H9 (cell line): Measurements from ENCODE around the gene TST. TPM values are rescaled to one million over a fixed set of nuclear protein-coding genes. Genes with fewer than 3 reads are reported as not detected.
A peak's percentile ranks its signal among the peaks of the same experiment; 100 is the strongest.

ENCODE experiments used
- DNase-seq: peaks from one replicate; pipeline ENCODE4 v3.0.0-alpha.2; 2017
- H2AFZ ChIP-seq: one replicate; pipeline ENCODE4 v1.6.1; 2013; ENCODE audit warnings: mild to moderate bottlenecking, low read length, control low read depth, moderate library complexity
- H2AK5ac ChIP-seq: 2 replicates; pipeline ENCODE4 v1.6.1; 2013; ENCODE audit warnings: low read length, control low read depth, mixed read lengths; ENCODE audit not compliant: insufficient read length
- H2BK120ac ChIP-seq: one replicate; pipeline ENCODE4 v1.6.1; 2013; ENCODE audit warnings: low read depth, mild to moderate bottlenecking, low read length, control low read depth, inconsistent platforms; ENCODE audit not compliant: poor library complexity, severe bottlenecking
- H2BK12ac ChIP-seq: 2 replicates; pipeline ENCODE4 v1.6.1; 2013; ENCODE audit warnings: low read length, control low read depth, mixed read lengths, low read depth; ENCODE audit not compliant: insufficient read length
- H2BK15ac ChIP-seq: 2 replicates; pipeline ENCODE4 v1.6.1; 2013; ENCODE audit warnings: low read depth, low read length, control low read depth
- H2BK20ac ChIP-seq: one replicate; pipeline ENCODE4 v1.6.1; 2013; ENCODE audit warnings: low read depth, mild to moderate bottlenecking, low read length, control low read depth, inconsistent platforms; ENCODE audit not compliant: poor library complexity, severe bottlenecking
- H2BK5ac ChIP-seq: 2 replicates; pipeline ENCODE4 v1.6.1; 2013; ENCODE audit warnings: low read length, control low read depth, mixed read lengths; ENCODE audit not compliant: insufficient read length
- H3K14ac ChIP-seq: 2 replicates; pipeline ENCODE4 v1.6.1; 2013; ENCODE audit warnings: low read length, control low read depth; ENCODE audit not compliant: insufficient read depth
- H3K18ac ChIP-seq: 2 replicates; pipeline ENCODE4 v1.6.1; 2013; ENCODE audit warnings: low read depth, mild to moderate bottlenecking, mixed read lengths, low read length, control low read depth; ENCODE audit not compliant: insufficient read length
- H3K23ac ChIP-seq: 2 replicates; pipeline ENCODE4 v1.6.1; 2013; ENCODE audit warnings: low read length, control low read depth, mixed read lengths, low read depth; ENCODE audit not compliant: insufficient read length
- H3K23me2 ChIP-seq: 2 replicates; pipeline ENCODE4 v1.6.1; 2013; ENCODE audit warnings: low read depth, mild to moderate bottlenecking, mixed read lengths, low read length, control low read depth; ENCODE audit not compliant: insufficient read length, poor library complexity, severe bottlenecking
- H3K27ac ChIP-seq: 2 replicates; pipeline ENCODE4 v1.5.1; 2013; ENCODE audit warnings: low read length, control low read depth, mixed read lengths, low read depth; ENCODE audit not compliant: insufficient read length
- H3K27me3 ChIP-seq: 2 replicates; pipeline ENCODE4 v1.6.1; 2013; ENCODE audit warnings: low read length, control low read depth, inconsistent platforms; ENCODE audit not compliant: insufficient read depth
- H3K4ac ChIP-seq: 2 replicates; pipeline ENCODE4 v1.6.1; 2013; ENCODE audit warnings: low read depth, mild to moderate bottlenecking, control low read depth, inconsistent platforms, low read length, moderate library complexity
- H3K4me1 ChIP-seq: 2 replicates; pipeline ENCODE4 v1.6.1; 2013; ENCODE audit warnings: low read length, control low read depth, inconsistent platforms; ENCODE audit not compliant: insufficient read depth
- H3K4me2 ChIP-seq: 2 replicates; pipeline ENCODE4 v1.6.1; 2013; ENCODE audit warnings: low read length, control low read depth, mixed read lengths; ENCODE audit not compliant: insufficient read length, insufficient read depth
- H3K56ac ChIP-seq: 2 replicates; pipeline ENCODE4 v1.6.1; 2013; ENCODE audit warnings: low read depth, mild to moderate bottlenecking, mixed read lengths, low read length, control low read depth; ENCODE audit not compliant: insufficient read length
- H3K79me1 ChIP-seq: 2 replicates; pipeline ENCODE4 v1.6.1; 2013; ENCODE audit warnings: low read depth, mild to moderate bottlenecking, moderate library complexity, low read length, control low read depth, inconsistent platforms; ENCODE audit not compliant: insufficient read depth, poor library complexity, severe bottlenecking
- H3K79me2 ChIP-seq: 2 replicates; pipeline ENCODE4 v1.6.1; 2013; ENCODE audit warnings: low read length, control low read depth, inconsistent platforms; ENCODE audit not compliant: insufficient read depth
- H3K9ac ChIP-seq: 2 replicates; pipeline ENCODE4 v1.6.1; 2013; ENCODE audit warnings: low read length, control low read depth, mixed read lengths; ENCODE audit not compliant: insufficient read length; ENCODE audit errors: extremely low read depth
- H3K9me3 ChIP-seq: one replicate; pipeline ENCODE4 v1.6.1; 2013; ENCODE audit warnings: low read depth, low read length, inconsistent platforms; ENCODE audit not compliant: control insufficient read depth
- H3T11ph ChIP-seq: one replicate; pipeline ENCODE4 v1.6.1; 2013; ENCODE audit warnings: mild to moderate bottlenecking, low read length, control low read depth, inconsistent platforms
- H4K20me1 ChIP-seq: one replicate; pipeline ENCODE4 v1.6.1; 2013; ENCODE audit not compliant: control insufficient read depth, insufficient read length, insufficient read depth
- H4K5ac ChIP-seq: 2 replicates; pipeline ENCODE4 v1.6.1; 2013; ENCODE audit warnings: low read depth, mild to moderate bottlenecking, mixed read lengths, low read length, control low read depth; ENCODE audit not compliant: insufficient read length
- H4K8ac ChIP-seq: replicated peaks from 2 replicates; pipeline ENCODE4 v1.6.1; 2013; ENCODE audit warnings: low read length, control low read depth, mixed read lengths, low read depth; ENCODE audit not compliant: insufficient read length
- H4K91ac ChIP-seq: 2 replicates; pipeline ENCODE4 v1.6.1; 2013; ENCODE audit warnings: low read depth, mild to moderate bottlenecking, moderate library complexity, mixed read lengths, low read length, control low read depth; ENCODE audit not compliant: insufficient read length
- H3K27ac Mint-ChIP-seq, 3 experiments: 2 replicates in 2 of 3; 3 replicates in 1 of 3; pipeline ENCODE4 v1.8.0; 2020 to 2021; ENCODE audit warnings: mixed read lengths in 3 of 3, mild to moderate bottlenecking in 1 of 3, moderate library complexity in 1 of 3
- H3K27me3 Mint-ChIP-seq: 2 replicates; pipeline ENCODE4 v1.8.0; 2021; ENCODE audit warnings: low read depth, mild to moderate bottlenecking, moderate library complexity, mixed read lengths
- H3K36me3 Mint-ChIP-seq, 3 experiments: 2 replicates in 2 of 3; 3 replicates in 1 of 3; pipeline ENCODE4 v1.8.0; 2020 to 2021; ENCODE audit warnings: low read depth in 3 of 3, mixed read lengths in 3 of 3; ENCODE audit not compliant: insufficient read depth in 1 of 3
- H3K4me1 Mint-ChIP-seq, 2 experiments: 2 replicates each; pipeline ENCODE4 v1.8.0; 2020; ENCODE audit warnings: mixed read lengths in 2 of 2
- H3K4me3 Mint-ChIP-seq, 2 experiments: 2 replicates in 1 of 2; 3 replicates in 1 of 2; pipeline ENCODE4 v1.8.0; 2020 to 2021; ENCODE audit warnings: mild to moderate bottlenecking in 2 of 2, mixed read lengths in 2 of 2, moderate library complexity in 1 of 2
- H3K9me3 Mint-ChIP-seq, 2 experiments: 2 replicates in 1 of 2; 3 replicates in 1 of 2; pipeline ENCODE4 v1.8.0; 2020; ENCODE audit warnings: mild to moderate bottlenecking in 2 of 2, mixed read lengths in 2 of 2, moderate library complexity in 1 of 2
- WGBS: extraction: QIAGEN DNeasy Blood & Tissue Kit; methylation state at CpG from one replicate; pipeline ENCODE4 v1.1.7; 2013; ENCODE audit warnings: missing lambda C conversion rate, low lambda C conversion rate, mixed read lengths; ENCODE audit not compliant: insufficient read length; ENCODE audit errors: extremely low coverage; 5-methylcytosine and 5-hydroxymethylcytosine counted together
- total RNA-seq: library from RNA; stranded (reverse); gene quantifications from 2 replicates; pipeline ENCODE4 v1.2.1, GENCODE V29; 2021
- TF ChIP-seq, protein P1 (sequence below): fragments of 200-600 bp; sonication (generic); conservative IDR thresholded peaks from 3 replicates; pipeline ENCODE4 v1.8.0; 2021; ENCODE audit warnings: antibody characterized with exemption, mild to moderate bottlenecking

Gene TST
- total RNA-seq, 1 experiment from 2014 or later = 31.9 TPM

DNA sequence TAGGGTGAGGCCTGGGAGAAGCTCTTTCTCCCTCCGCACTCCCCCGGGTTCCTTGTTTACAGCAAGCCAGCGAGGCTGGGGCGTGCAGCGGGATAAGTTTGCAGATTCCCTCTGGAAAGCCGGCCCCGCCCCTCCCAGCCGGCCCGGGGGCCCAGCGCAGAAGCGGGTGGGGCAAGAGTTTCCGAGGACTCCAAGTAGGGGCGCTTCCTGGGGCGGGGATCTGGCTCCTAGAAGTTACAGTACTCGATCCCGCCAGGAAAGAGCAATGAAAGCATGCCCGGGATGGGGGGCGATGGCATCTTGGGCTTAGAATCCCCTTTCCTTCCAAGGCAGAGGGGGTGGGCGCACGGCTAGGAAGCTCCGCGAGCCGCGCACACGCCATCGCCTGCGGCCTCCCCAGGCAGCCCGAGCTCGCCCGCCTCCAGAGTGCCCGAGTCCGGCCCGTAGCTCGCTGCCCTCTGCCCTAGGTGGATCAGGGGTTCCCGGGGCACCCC, 385 bp downstream of the TST start:
- Histone ChIP-seq H2BK15ac (no peak overlapping the region), H3K79me1 (no peaks in the 10 kb centered on the region), H4K20me1 (peaks cover 3% of the 10 kb centered on the region), H2BK12ac (no peak overlapping the region), H3K9ac (peak overlapping the region; percentile 62), H2AFZ (no peak overlapping the region), H3K14ac (peak overlapping the region; percentile 76), H3K4ac (no peak overlapping the region), H2AK5ac (no peak overlapping the region), H3K9me3 (no peaks in the 10 kb centered on the region), H3K23ac (no peak overlapping the region), H3K23me2 (peaks cover 3% of the 10 kb centered on the region), H3K18ac (peak overlapping the region; percentile 4), H4K5ac (no peak overlapping the region), H3K4me2 (peak overlapping the region; percentile 64), H2BK5ac (no peak overlapping the region), H3K27me3 (no peaks in the 10 kb centered on the region), H3K4me1 (peaks cover 6% of the 10 kb centered on the region; the same call in 1 of the 2 replicates), H3K56ac (no peak overlapping the region), H2BK120ac (no peak overlapping the region), H3K79me2 (peaks cover 2% of the 10 kb centered on the region; the same call in 1 of the 2 replicates), H3K27ac (no peak overlapping the region), H2BK20ac (no peak overlapping the region), H3T11ph (no peak overlapping the region), H4K91ac (no peak overlapping the region), H4K8ac (no peak overlapping the region)
- Mint-ChIP-seq H3K9me3 (no peaks in the 10 kb centered on the region), H3K4me1 (peaks cover 23 to 37% of the 10 kb centered on the region in 2 experiments), H3K36me3 (peaks cover 5 to 19% (median 13%) of the 10 kb centered on the region in 3 experiments; a peak in 6 of 7 replicates), H3K27me3 (no peaks in the 10 kb centered on the region), H3K4me3 (peak overlapping the region; percentile 80 to 86), H3K27ac (peak overlapping the region in 1 of 3 experiments; percentile 68; a peak in 1 of 7 replicates)
- no CpG with 5 or more reads among the region's 35 CpGs for WGBS
- DNase-seq = peak; percentile 65
- TF ChIP-seq, protein P1, sequence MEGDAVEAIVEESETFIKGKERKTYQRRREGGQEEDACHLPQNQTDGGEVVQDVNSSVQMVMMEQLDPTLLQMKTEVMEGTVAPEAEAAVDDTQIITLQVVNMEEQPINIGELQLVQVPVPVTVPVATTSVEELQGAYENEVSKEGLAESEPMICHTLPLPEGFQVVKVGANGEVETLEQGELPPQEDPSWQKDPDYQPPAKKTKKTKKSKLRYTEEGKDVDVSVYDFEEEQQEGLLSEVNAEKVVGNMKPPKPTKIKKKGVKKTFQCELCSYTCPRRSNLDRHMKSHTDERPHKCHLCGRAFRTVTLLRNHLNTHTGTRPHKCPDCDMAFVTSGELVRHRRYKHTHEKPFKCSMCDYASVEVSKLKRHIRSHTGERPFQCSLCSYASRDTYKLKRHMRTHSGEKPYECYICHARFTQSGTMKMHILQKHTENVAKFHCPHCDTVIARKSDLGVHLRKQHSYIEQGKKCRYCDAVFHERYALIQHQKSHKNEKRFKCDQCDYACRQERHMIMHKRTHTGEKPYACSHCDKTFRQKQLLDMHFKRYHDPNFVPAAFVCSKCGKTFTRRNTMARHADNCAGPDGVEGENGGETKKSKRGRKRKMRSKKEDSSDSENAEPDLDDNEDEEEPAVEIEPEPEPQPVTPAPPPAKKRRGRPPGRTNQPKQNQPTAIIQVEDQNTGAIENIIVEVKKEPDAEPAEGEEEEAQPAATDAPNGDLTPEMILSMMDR = no peak
